ENCODE data around the gene TMBIM1. TPM values are rescaled to one million over a fixed set of nuclear protein-coding genes. Genes with fewer than 3 reads are reported as not detected.
A peak's percentile ranks its signal among the peaks of the same experiment; 100 is the strongest.
"Not testable (repeated sequence)": the region's sequence is repeated elsewhere in the genome, so short reads cannot be mapped to it uniquely, and the experiment has no call there.

TMBIM1 gene
- total RNA-seq, 3 donors from 2014 or later, result 168 to 330 (median 170) TPM

DNA sequence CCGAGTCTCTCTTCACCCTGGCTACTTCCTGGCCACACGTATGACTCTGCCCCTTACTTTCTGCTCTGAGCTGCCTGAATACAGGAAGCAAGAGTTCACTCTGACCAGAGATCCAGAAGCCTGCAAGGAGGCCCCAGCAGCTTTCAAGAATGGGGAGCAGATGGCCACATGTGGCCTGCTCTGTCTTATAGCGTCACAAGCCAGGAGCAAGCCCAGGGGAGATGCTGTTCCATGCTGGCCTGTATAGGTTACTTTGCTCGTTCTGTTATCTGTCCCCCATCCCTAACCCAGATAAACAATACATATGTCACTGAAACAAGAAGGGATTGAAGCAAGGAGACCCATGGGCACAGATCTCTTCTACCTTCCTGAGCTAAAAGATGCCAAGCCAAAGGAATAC is 17.7 kb downstream of the TMBIM1 start:
- DNase-seq (ENCODE audit: low spot score in 2 of 2), result no peak
- TF ChIP-seq POLR2AphosphoS5 (IDR thresholded peaks at IDR 0.05), result no peak
- intact Hi-C loops (cut with DNase I; ENCODE audit: low total_unique reads), result no loop called here
- Histone ChIP-seq H3K4me1 (peaks cover 8 to 14% of the 10 kb centered on the region in 2 donors), H3K9me3 (no peaks in the 10 kb centered on the region), H3K4me3 (no peak overlapping the region), H3K27me3 (no peaks in the 10 kb centered on the region), H3K27ac (peak overlapping the region; percentile 19 to 46), H3K36me3 (peaks cover 13% of the 10 kb centered on the region)

DNA sequence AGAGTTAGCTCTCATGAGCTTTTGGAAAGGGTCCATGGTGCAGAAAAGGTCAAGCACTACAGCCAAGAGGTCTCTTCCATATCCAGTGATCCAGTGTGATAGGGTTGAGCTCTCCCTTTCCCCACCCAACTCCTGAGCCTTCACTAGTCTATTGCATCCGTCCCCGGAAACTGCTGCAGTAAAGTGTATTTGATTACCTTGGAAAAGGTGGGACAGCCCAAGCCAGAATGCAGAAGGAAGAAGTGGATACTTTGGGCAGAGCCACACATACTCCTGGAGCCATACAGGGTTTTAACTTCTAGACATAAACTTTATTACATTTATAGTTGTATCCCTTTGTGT is 18.4 kb downstream of the TMBIM1 start:
- no peaks in the 10 kb centered on the region for H3K9me3 ChIP-seq
- H3K27me3 ChIP-seq, result no peaks in the 10 kb centered on the region
- peak overlapping the region; percentile 19 to 46 for H3K27ac ChIP-seq
- TF ChIP-seq, protein P1, sequence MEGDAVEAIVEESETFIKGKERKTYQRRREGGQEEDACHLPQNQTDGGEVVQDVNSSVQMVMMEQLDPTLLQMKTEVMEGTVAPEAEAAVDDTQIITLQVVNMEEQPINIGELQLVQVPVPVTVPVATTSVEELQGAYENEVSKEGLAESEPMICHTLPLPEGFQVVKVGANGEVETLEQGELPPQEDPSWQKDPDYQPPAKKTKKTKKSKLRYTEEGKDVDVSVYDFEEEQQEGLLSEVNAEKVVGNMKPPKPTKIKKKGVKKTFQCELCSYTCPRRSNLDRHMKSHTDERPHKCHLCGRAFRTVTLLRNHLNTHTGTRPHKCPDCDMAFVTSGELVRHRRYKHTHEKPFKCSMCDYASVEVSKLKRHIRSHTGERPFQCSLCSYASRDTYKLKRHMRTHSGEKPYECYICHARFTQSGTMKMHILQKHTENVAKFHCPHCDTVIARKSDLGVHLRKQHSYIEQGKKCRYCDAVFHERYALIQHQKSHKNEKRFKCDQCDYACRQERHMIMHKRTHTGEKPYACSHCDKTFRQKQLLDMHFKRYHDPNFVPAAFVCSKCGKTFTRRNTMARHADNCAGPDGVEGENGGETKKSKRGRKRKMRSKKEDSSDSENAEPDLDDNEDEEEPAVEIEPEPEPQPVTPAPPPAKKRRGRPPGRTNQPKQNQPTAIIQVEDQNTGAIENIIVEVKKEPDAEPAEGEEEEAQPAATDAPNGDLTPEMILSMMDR (IDR thresholded peaks at IDR 0.05), result no peak
- TF ChIP-seq POLR2A (IDR thresholded peaks at IDR 0.05) (no peak), POLR2AphosphoS5 (IDR thresholded peaks at IDR 0.05) (no peak)
- no peak for DNase-seq (ENCODE audit: low spot score in 2 of 2)
- peaks cover 8 to 18% of the 10 kb centered on the region in 2 donors for H3K4me1 ChIP-seq
- H3K4me3 ChIP-seq, result no peak overlapping the region
- intact Hi-C loops (cut with DNase I; ENCODE audit: low total_unique reads), result no loop called here
- peaks cover 13% of the 10 kb centered on the region for H3K36me3 ChIP-seq

DNA sequence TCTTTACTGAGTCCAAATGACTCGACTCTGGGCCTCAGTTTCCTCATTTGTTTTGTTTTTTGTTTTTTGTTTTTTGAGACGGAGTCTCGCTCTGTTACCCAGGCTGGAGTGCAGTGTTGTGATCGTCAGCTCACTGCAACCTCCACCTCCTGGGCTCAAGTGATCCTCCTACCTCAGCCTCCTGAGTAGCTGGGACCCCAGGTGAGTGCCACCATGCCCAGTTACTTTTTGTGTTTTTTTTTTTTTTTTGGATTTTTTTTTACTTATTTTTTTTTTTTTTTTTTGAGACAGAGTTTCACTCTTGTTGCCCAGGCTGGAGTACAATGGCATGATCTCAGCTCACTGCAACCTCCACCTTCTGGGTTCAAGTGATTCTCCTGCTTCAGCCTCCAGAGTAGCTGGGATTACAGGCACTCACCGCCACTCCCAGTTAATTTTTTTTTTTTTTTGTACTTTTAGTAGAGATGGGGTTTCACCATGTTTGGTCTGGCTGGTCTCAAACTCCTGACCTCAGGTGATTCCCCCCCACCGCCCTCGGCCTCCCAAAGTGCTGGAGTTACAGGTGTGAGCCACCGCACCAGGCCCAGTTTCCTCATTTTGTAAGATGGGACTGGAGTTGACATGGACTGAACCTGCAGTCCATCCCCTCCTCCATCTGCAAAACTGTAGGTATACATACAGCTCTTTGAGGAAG is 18.9 kb downstream of the TMBIM1 start:
- H3K9me3 ChIP-seq; H3K4me3 ChIP-seq; H3K27me3 ChIP-seq; intact Hi-C loops (cut with DNase I; ENCODE audit: low total_unique reads); DNase-seq (ENCODE audit: low spot score in 2 of 2): not testable (repeated sequence)
- Histone ChIP-seq H3K36me3 (peaks cover 13% of the 10 kb centered on the region), H3K27ac (peak overlapping the region; percentile 56 to 80), H3K4me1 (peaks cover 8 to 19% of the 10 kb centered on the region in 2 donors)

DNA sequence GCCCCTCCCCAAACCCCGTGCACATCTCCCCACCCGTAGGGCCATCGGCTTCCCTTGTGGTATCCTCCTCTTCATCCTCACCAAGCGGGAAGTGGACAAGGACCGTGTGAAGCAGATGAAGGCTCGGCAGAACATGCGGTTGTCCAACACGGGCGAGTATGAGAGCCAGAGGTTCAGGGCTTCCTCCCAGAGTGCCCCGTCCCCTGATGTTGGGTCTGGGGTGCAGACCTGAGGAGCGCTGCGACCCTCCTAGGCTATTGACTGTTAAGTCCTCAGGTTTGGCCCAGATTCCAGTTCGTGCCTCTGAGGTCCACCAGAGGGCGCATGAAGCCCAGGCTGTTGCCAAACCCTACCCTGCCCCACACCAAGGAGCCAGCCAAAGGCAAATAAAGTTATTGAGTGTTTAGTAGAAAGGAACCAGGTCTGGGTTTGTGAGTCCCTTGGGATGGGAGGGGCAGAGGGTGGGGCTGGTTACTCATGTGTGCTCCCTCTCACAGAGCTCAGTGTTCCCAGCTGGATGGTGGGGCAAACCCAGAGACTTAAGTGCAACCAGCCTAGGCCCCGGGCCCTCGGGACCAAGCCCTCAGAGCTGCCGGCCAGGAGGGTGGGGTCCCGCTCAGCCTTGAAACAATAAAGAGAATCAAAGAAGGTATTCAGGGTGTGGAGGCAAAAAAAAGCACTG is 19.6 kb downstream of the TMBIM1 start:
- Histone ChIP-seq H3K4me3 (peak overlapping the region in 2 of 3 donors; percentile 13 to 90), H3K36me3 (peaks cover 13% of the 10 kb centered on the region), H3K27ac (peak overlapping the region; percentile 56 to 80), H3K27me3 (no peaks in the 10 kb centered on the region), H3K4me1 (peaks cover 8 to 19% of the 10 kb centered on the region in 2 donors), H3K9me3 (no peaks in the 10 kb centered on the region)
- TF ChIP-seq POLR2AphosphoS5 (IDR thresholded peaks at IDR 0.05) (peak; percentile 70 to 95 (median 79)), POLR2A (IDR thresholded peaks at IDR 0.05) (no peak)
- TF ChIP-seq, protein P1 (IDR thresholded peaks at IDR 0.05), result peak; percentile 79 to 93 (median 90)
- intact Hi-C loops (cut with DNase I; ENCODE audit: low total_unique reads), result no loop called here
- peak; percentile 84 to 85 for DNase-seq (ENCODE audit: low spot score in 2 of 2)

DNA sequence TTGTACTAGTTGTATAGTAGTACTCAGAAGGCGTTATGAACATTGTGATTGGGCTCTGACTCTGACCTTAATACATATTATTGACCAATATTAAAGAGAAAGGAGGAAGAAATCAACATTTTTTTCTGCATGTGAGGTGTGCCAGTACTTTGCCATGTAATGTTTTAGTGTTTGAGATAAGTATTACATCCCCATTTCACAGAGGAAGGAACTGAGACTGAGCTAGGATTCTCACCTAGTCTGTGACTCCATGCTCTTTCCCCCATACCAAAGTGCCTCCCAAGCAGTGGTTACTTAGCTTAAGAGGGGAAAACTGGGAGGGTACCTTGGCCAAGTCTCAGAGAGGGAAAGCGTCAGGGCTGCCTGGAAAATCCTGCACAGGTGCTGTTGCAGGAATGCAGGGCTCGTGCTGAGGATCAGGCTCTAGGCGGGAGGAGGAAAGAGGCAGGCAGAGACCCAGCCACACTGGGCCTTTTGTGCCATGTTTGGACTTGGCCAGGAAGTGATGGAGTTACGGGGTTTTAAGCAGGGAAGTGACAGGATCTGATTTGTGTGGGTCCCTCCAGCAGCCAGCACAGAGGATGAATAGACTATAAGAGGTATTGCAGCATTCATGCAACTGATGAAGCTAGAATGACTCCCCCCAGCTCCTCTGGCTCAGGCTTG is 20.3 kb downstream of the TMBIM1 start:
- Histone ChIP-seq H3K4me3 (peak overlapping the region in 2 of 3 donors; percentile 13 to 90), H3K27me3 (no peaks in the 10 kb centered on the region), H3K27ac (peak overlapping the region; percentile 56 to 80), H3K4me1 (peaks cover 8 to 19% of the 10 kb centered on the region in 2 donors), H3K36me3 (peaks cover 13% of the 10 kb centered on the region), H3K9me3 (no peaks in the 10 kb centered on the region)
- DNase-seq (ENCODE audit: low spot score in 2 of 2), result no peak
- intact Hi-C loops (cut with DNase I; ENCODE audit: low total_unique reads), result no loop called here
- no peak for TF ChIP-seq POLR2A (IDR thresholded peaks at IDR 0.05)
- no peak for TF ChIP-seq POLR2AphosphoS5 (IDR thresholded peaks at IDR 0.05)
- TF ChIP-seq, protein P1 (IDR thresholded peaks at IDR 0.05), result no peak

DNA sequence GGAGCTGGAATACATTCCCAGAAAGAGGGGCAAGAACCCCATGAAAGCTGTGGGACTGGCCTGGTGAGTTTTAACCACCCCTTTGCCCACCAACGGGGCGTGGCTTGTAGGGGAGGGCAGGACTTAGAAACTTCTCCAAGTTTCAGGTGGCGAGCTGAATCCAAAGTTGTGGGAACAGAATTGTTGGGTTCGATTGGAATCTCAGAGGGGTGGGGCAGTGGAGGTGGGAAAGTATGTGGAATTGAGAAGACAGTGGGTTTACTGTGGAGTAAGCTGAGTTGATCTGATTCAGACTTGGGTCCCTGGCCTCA is 20.9 kb downstream of the TMBIM1 start:
- Histone ChIP-seq H3K36me3 (peaks cover 15% of the 10 kb centered on the region), H3K9me3 (no peaks in the 10 kb centered on the region), H3K4me3 (peak overlapping the region; percentile 76 to 90 (median 87)), H3K27me3 (no peaks in the 10 kb centered on the region), H3K4me1 (peaks cover 8 to 19% of the 10 kb centered on the region in 2 donors), H3K27ac (peak overlapping the region; percentile 56 to 80)
- TF ChIP-seq POLR2AphosphoS5 (IDR thresholded peaks at IDR 0.05) (no peak), POLR2A (IDR thresholded peaks at IDR 0.05) (no peak)
- TF ChIP-seq, protein P1 (IDR thresholded peaks at IDR 0.05), result no peak
- DNase-seq (ENCODE audit: low spot score in 2 of 2), result no peak
- intact Hi-C loops (cut with DNase I; ENCODE audit: low total_unique reads), result no loop called here

All from breast epithelium (tissue), 4 donors.